ENCODE measurements around the gene STEAP2. TPM values are rescaled to one million over a fixed set of nuclear protein-coding genes. Genes with fewer than 3 reads are reported as not detected.
"Not testable (repeated sequence)": the region's sequence is repeated elsewhere in the genome, so short reads cannot be mapped to it uniquely, and the experiment has no call there.

Gene STEAP2
- total RNA-seq, 4 donors from 2014 or later, result 11.9 to 34.3 (median 27.4) TPM

DNA sequence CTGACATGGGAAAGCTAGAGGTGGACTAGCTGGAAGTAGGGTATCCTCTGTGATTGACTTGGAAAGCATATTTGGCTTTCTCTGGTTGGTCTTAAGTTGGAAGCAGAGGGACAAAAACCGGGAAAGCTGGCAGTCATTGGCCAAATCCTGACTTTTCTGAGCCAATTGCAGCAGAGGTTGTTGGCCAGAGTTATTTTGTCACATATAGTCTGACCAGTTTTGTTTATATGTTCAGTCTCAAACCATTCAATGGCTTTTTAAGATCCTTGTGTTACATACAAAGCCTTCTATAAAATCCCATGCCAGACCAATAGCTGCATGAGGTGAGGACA lies 39.7 kb downstream of the STEAP2 start:
- Histone ChIP-seq H3K4me3 (replicated peaks in 1 of 3) (no peak overlapping the region), H3K27ac (no peak overlapping the region), H3K9me3 (no peaks in the 10 kb centered on the region), H3K36me3 (no peaks in the 10 kb centered on the region), H3K27me3 (no peaks in the 10 kb centered on the region), H3K4me1 (peaks cover 4 to 8% of the 10 kb centered on the region in 2 donors)
- intact Hi-C loops (cut with DNase I), result no loop called here
- WGBS, 2 donors, result 67 to 95% methylated on average over 1 of the region's 1 CpG
- TF ChIP-seq, protein P1, sequence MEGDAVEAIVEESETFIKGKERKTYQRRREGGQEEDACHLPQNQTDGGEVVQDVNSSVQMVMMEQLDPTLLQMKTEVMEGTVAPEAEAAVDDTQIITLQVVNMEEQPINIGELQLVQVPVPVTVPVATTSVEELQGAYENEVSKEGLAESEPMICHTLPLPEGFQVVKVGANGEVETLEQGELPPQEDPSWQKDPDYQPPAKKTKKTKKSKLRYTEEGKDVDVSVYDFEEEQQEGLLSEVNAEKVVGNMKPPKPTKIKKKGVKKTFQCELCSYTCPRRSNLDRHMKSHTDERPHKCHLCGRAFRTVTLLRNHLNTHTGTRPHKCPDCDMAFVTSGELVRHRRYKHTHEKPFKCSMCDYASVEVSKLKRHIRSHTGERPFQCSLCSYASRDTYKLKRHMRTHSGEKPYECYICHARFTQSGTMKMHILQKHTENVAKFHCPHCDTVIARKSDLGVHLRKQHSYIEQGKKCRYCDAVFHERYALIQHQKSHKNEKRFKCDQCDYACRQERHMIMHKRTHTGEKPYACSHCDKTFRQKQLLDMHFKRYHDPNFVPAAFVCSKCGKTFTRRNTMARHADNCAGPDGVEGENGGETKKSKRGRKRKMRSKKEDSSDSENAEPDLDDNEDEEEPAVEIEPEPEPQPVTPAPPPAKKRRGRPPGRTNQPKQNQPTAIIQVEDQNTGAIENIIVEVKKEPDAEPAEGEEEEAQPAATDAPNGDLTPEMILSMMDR (IDR thresholded peaks at IDR 0.05), result no peak
- no peak for TF ChIP-seq POLR2A (IDR thresholded peaks at IDR 0.05)
- no peak for DNase-seq

DNA sequence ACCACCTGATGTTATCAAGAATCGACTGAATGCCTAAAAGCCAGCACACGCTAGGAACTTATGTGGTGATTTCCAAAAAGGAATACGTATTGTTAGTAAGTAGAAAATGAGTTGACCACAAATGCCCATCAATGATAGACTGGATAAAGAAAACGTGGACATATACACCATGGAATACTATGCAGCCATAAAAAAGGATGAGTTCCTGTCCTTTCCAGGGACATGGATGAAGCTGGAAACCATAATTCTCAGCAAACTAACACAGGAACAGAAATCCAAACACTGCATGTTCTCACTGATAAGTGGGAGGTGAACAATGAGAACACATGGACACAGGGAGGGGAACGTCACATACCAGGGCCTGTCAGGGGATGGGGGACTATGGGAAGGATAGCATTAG lies 44.5 kb downstream of the STEAP2 start:
- H3K27me3 ChIP-seq; DNase-seq; H3K9me3 ChIP-seq; intact Hi-C loops (cut with DNase I); H3K4me3 ChIP-seq (replicated peaks in 1 of 3); H3K27ac ChIP-seq; H3K4me1 ChIP-seq; H3K36me3 ChIP-seq: not testable (repeated sequence)
- 96 to 97% methylated on average over 5 of the region's 5 CpGs for WGBS, 2 donors

DNA sequence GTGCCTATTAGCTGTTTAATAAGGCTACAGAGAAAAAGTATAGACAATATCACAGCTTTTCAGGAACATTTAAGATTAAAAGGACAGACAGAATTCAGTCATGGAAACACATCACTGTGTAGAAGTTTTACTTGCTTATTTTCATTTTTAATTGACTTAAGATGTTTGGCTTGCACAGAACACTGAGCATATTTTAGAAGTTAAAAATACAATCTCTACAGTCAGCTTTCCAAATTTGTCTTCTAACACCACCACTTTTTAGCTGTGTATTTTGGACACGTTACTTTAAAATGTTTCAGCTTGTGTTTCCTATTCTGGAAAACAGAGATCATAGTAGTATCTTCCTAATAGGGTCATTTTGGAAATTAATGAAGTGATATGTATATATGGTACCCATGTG lies 45.2 kb downstream of the STEAP2 start:
- Histone ChIP-seq H3K9me3 (no peaks in the 10 kb centered on the region), H3K4me3 (replicated peaks in 1 of 3) (no peak overlapping the region), H3K27ac (no peak overlapping the region), H3K27me3 (no peaks in the 10 kb centered on the region), H3K4me1 (no peaks in the 10 kb centered on the region), H3K36me3 (no peaks in the 10 kb centered on the region)
- DNase-seq, result no peak
- 78 to 81% methylated on average over 1 of the region's 1 CpG for WGBS, 2 donors
- intact Hi-C loops (cut with DNase I), result no loop called here
- TF ChIP-seq, protein P1 (IDR thresholded peaks at IDR 0.05), result no peak

DNA sequence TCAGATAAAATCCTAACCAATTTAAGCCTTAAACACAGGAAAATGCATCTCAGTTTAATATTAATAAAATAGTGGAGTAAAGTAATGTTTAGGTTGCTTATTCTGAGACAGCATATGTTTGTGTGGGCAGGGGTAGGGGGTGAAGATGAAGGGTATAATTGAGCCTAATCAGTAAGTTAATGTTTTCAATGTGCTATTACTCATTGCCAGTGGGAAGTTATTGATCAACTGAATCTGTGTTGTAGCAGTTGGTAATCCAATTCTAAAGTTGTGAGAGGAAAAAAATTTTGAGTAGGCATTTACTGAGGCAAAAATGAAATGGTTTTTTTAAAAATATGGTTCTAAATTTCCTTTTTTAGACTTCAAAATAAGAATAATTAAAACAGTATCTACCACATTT lies 49.9 kb downstream of the STEAP2 start:
- no peaks in the 10 kb centered on the region for H3K36me3 ChIP-seq
- DNase-seq, result no peak
- intact Hi-C loops (cut with DNase I), result no loop called here
- no peak for TF ChIP-seq POLR2A (IDR thresholded peaks at IDR 0.05)
- TF ChIP-seq, protein P1 (IDR thresholded peaks at IDR 0.05), result no peak
- H3K9me3 ChIP-seq, result no peaks in the 10 kb centered on the region
- no peaks in the 10 kb centered on the region for H3K4me1 ChIP-seq
- H3K27ac ChIP-seq, result no peak overlapping the region
- no peaks in the 10 kb centered on the region for H3K27me3 ChIP-seq
- no peak overlapping the region for H3K4me3 ChIP-seq (replicated peaks in 1 of 3)

DNA sequence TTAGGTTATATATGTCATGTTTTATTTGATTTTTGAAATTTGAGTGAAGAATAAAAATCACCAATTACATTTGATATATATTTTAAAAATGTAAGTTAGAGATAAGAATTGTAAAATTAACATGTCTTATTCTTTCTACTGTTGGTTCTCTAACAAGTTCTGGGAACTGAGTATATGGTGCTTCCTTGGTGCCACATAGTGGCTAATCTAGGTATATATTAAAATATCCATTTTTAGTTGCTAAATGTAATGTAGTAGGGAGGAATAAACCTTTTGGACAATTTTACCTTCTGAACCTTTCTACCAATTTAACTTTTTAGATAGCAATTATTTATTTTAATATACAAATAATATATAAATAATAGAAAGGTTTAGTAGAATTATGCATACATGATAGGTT lies 50.9 kb downstream of the STEAP2 start:
- Histone ChIP-seq H3K27ac (no peak overlapping the region), H3K9me3 (no peaks in the 10 kb centered on the region), H3K36me3 (no peaks in the 10 kb centered on the region), H3K4me1 (no peaks in the 10 kb centered on the region), H3K27me3 (no peaks in the 10 kb centered on the region), H3K4me3 (replicated peaks in 1 of 3) (no peak overlapping the region)
- no peak for DNase-seq
- TF ChIP-seq, protein P1 (IDR thresholded peaks at IDR 0.05), result peak in 4 of 6 experiments; percentile 17 to 57 (median 50)
- no peak for TF ChIP-seq POLR2A (IDR thresholded peaks at IDR 0.05)
- intact Hi-C loops (cut with DNase I), result no loop called here

DNA sequence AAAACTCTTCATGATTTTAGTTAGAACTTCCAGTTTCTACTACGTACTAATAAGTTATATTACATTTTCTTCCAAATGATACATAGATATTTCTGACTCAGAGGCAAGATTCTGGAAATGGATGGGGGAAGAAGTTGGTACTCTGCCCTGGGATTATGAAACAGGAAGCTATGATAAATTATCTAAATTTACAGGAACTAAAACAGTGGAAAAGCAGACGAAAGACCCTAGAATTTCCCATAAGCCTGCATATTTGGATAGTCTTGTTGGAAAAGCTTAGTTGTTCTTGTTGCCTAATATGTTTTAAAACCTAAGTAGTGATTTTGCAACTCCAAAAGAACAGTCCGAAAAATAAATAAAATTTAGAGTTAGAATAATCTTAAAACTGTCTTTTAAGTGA lies 55.3 kb downstream of the STEAP2 start:
- TF ChIP-seq, protein P1 (IDR thresholded peaks at IDR 0.05), result no peak
- TF ChIP-seq POLR2A (IDR thresholded peaks at IDR 0.05), result no peak
- no peaks in the 10 kb centered on the region for H3K36me3 ChIP-seq
- no peaks in the 10 kb centered on the region for H3K9me3 ChIP-seq
- no peak overlapping the region for H3K4me3 ChIP-seq (replicated peaks in 1 of 3)
- WGBS, 2 donors, result 66 to 81% methylated on average over 3 of the region's 3 CpGs
- no peaks in the 10 kb centered on the region for H3K27me3 ChIP-seq
- peak overlapping the region; percentile 23 to 50 (median 39) for H3K27ac ChIP-seq
- intact Hi-C loops (cut with DNase I), result no loop called here
- DNase-seq, result no peak
- no peaks in the 10 kb centered on the region for H3K4me1 ChIP-seq
